Neural crest cell (in vitro differentiated cells): ENCODE measurements around the gene COPG1. TPM values are rescaled to one million over a fixed set of nuclear protein-coding genes. Genes with fewer than 3 reads are reported as not detected.
A peak's percentile ranks its signal among the peaks of the same experiment; 100 is the strongest.

Source experiments
- DNase-seq: peaks from one replicate; pipeline ENCODE4 v3.0.0; 2021; ENCODE audit warnings: low read depth, mixed read lengths, low spot score
- H3K27ac Mint-ChIP-seq: one replicate; pipeline ENCODE4 v1.8.0; 2021; ENCODE audit warnings: mild to moderate bottlenecking, mixed read lengths; ENCODE audit not compliant: unreplicated experiment
- H3K27me3 Mint-ChIP-seq: 2 replicates; pipeline ENCODE4 v1.8.0; 2021; ENCODE audit warnings: low read depth, mild to moderate bottlenecking, mixed read lengths
- H3K36me3 Mint-ChIP-seq: 2 replicates; pipeline ENCODE4 v1.8.0; 2021; ENCODE audit warnings: low read depth, mild to moderate bottlenecking, mixed read lengths
- H3K4me1 Mint-ChIP-seq: 2 replicates; pipeline ENCODE4 v1.8.0; 2021; ENCODE audit warnings: mixed read lengths
- H3K4me3 Mint-ChIP-seq: one replicate; pipeline ENCODE4 v1.8.0; 2021; ENCODE audit warnings: mild to moderate bottlenecking, mixed read lengths
- H3K9me3 Mint-ChIP-seq: 2 replicates; pipeline ENCODE4 v1.8.0; 2021; ENCODE audit warnings: mixed read lengths
- CTCF ChIP-seq: fragments of 200-600 bp; sonication (generic); conservative IDR thresholded peaks from 2 replicates; pipeline ENCODE4 v1.5.0; 2021; ENCODE audit warnings: antibody characterized with exemption, mild to moderate bottlenecking
- total RNA-seq: library from RNA; stranded (reverse); gene quantifications from 2 replicates; pipeline ENCODE4 v1.2.1, GENCODE V29; 2021

The COPG1 gene
- total RNA-seq, 1 donor from 2014 or later = 122 TPM

DNA sequence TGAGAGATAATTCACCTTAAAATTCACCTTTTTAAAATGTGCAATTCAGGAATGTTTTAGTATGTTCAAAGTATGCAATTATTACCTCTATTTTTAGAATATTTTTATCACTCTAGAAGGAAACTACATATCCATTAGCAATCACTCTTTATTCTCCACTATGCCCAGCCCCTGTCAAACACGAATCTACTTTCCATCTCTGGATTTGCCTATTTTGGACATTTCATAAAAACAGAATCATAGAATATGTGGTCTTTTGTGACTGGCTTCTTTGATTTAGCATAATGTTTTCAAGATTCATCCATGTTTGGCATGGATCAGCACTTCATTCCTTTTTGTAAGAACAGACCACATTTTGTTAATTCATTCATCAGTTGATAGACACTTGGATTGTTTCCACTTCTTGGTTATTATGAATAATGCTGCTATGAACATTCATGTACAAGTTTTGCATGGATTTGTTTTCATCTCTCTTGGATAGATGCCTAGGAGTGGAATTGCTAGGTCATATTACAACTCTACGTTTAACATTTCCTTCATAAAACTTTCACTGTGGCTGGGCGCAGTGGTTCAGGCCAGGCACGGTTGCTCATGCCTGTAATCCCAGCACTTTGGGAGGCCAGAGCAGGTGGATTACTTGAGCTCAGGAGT is 42.0 kb downstream of the COPG1 start:
- no peaks in the 10 kb centered on the region for H3K27me3 Mint-ChIP-seq
- H3K4me3 Mint-ChIP-seq = no peak overlapping the region
- no peaks in the 10 kb centered on the region for H3K9me3 Mint-ChIP-seq
- H3K4me1 Mint-ChIP-seq = no peaks in the 10 kb centered on the region
- H3K27ac Mint-ChIP-seq = no peak overlapping the region
- no peak for TF ChIP-seq CTCF
- H3K36me3 Mint-ChIP-seq = peaks cover 21% of the 10 kb centered on the region
- no peak for DNase-seq

- H3K4me1 Mint-ChIP-seq = no peaks in the 10 kb centered on the region
Observed at GRCh38 chr3:129295286-129295685, 45.9 kb downstream of the COPG1 start.

GRCh38 chr3:129304146-129304961 is 54.9 kb downstream of the COPG1 start:
- peaks cover 19% of the 10 kb centered on the region for H3K36me3 Mint-ChIP-seq
- no peak for TF ChIP-seq CTCF
- H3K4me1 Mint-ChIP-seq = peaks cover 23% of the 10 kb centered on the region
- H3K27me3 Mint-ChIP-seq = no peaks in the 10 kb centered on the region
- no peak for DNase-seq
- no peaks in the 10 kb centered on the region for H3K9me3 Mint-ChIP-seq
- no peak overlapping the region for H3K27ac Mint-ChIP-seq
- no peak overlapping the region for H3K4me3 Mint-ChIP-seq

More at GRCh38 chr3:129295286-129295685, 45.9 kb downstream of the COPG1 start:
- peaks cover 24% of the 10 kb centered on the region for H3K36me3 Mint-ChIP-seq
- DNase-seq = no peak
- no peak overlapping the region for H3K27ac Mint-ChIP-seq
- TF ChIP-seq CTCF = no peak
- no peaks in the 10 kb centered on the region for H3K27me3 Mint-ChIP-seq
- H3K9me3 Mint-ChIP-seq = no peaks in the 10 kb centered on the region
- H3K4me3 Mint-ChIP-seq = no peak overlapping the region

- DNase-seq = no peak
- peaks cover 19% of the 10 kb centered on the region for H3K36me3 Mint-ChIP-seq
- no peak overlapping the region for H3K4me3 Mint-ChIP-seq
- no peak for TF ChIP-seq CTCF
- no peaks in the 10 kb centered on the region for H3K27me3 Mint-ChIP-seq
- H3K9me3 Mint-ChIP-seq = no peaks in the 10 kb centered on the region
- no peak overlapping the region for H3K27ac Mint-ChIP-seq
- H3K4me1 Mint-ChIP-seq = peaks cover 23% of the 10 kb centered on the region
Observed at GRCh38 chr3:129304962-129305222, 55.5 kb downstream of the COPG1 start.

DNA sequence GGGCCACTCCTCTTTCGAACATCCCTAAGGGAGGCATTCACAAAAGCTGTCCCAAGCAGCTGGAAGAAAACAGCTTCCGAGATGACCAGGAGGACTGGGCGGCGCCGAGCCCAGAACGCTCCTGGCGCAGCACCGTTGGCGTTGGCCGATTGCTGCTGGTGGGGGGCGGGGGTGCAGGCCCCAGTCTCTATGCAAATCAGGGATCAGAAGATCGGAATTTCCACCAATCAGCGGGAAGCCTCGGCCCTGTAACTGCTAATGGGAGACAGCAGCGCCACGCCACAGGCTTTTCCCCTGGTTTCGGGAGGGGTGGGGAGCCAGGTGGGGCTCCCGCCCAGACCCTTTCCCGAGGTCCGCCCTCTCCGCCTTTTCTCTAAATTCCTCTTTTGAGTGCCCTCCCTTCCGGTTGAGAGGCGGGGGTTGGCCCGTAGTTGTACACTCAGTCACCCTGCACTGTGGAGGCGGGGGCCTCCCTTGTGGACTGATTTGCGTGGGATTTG is 56.2 kb downstream of the COPG1 start:
- Mint-ChIP-seq H3K4me1 (peaks cover 23% of the 10 kb centered on the region), H3K27ac (peak overlapping the region; percentile 91), H3K27me3 (no peaks in the 10 kb centered on the region), H3K36me3 (peaks cover 19% of the 10 kb centered on the region), H3K9me3 (no peaks in the 10 kb centered on the region), H3K4me3 (peak overlapping the region; percentile 65)
- TF ChIP-seq CTCF = no peak
- peak; percentile 62 for DNase-seq
